ENCODE data around the gene ASPN.

DNA sequence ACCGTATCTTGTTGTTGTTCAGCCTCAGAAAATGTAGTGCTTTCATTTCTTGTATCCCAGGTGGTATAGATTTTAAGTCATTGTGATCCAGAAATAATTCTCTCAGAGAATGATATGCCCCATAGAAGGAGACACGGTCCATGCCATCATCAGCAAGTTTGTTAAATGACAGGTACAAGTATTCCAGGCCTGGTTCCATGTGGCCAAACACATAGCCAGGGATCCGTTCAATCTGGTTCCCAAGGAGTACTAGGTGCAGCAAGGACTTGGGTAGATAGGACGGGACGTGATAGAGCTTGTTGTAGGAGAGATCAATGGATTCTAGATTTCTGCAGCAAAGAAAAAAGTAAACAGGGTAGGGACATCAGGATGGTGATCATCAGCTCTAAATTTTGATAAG is 18.4 kb upstream of the ASPN start:
- TF ChIP-seq FOXK2 (IDR thresholded peaks at IDR 0.05) (no peak), SP1 (IDR thresholded peaks at IDR 0.05) (no peak), FOXM1 (IDR thresholded peaks at IDR 0.05; ENCODE audit: borderline replicate concordance) (no peak), TARDBP (IDR thresholded peaks at IDR 0.05) (no peak), LEF1 (IDR thresholded peaks at IDR 0.05; ENCODE audit: borderline replicate concordance) (no peak), BHLHE40 (IDR thresholded peaks at IDR 0.05; ENCODE audit: borderline replicate concordance) (no peak), NFRKB (IDR thresholded peaks at IDR 0.05) (no peak)
- TF ChIP-seq, protein P1, sequence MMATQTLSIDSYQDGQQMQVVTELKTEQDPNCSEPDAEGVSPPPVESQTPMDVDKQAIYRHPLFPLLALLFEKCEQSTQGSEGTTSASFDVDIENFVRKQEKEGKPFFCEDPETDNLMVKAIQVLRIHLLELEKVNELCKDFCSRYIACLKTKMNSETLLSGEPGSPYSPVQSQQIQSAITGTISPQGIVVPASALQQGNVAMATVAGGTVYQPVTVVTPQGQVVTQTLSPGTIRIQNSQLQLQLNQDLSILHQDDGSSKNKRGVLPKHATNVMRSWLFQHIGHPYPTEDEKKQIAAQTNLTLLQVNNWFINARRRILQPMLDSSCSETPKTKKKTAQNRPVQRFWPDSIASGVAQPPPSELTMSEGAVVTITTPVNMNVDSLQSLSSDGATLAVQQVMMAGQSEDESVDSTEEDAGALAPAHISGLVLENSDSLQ (IDR thresholded peaks at IDR 0.05) = no peak
